B cell (primary cell): ENCODE results near the gene VPS41. TPM values are rescaled to one million over a fixed set of nuclear protein-coding genes. Genes with fewer than 3 reads are reported as not detected.

Source experiments
- ATAC-seq: fragments of 200-7000 bp; cut with Tn5 transposase; one replicate; pipeline ENCODE4 v1.10.0; 2021; ENCODE audit warnings: low read depth, mild to moderate bottlenecking, moderate number of reproducible peaks, moderate library complexity
- CTCF ChIA-PET: fragments of 350-600 bp; sonication (Branson Sonifier 250); formaldehyde crosslinking; loops from one replicate; lab custom pipeline; 2021; ENCODE audit warnings: antibody characterized with exemption, inconsistent platforms; lab: Charles Lee
- POLR2A ChIA-PET: fragments of 350-600 bp; sonication (Branson Sonifier 250); formaldehyde crosslinking; loops from one replicate; lab custom pipeline; 2021; ENCODE audit warnings: antibody characterized with exemption; lab: Charles Lee
- DNase-seq: peaks from one replicate; pipeline ENCODE4 v3.0.0; 2013
- H2AFZ ChIP-seq: 2 replicates; pipeline ENCODE4 v1.6.1; 2012; ENCODE audit warnings: mild to moderate bottlenecking, low read depth, low read length; ENCODE audit not compliant: insufficient read depth, poor library complexity, severe bottlenecking
- H3K27ac ChIP-seq, 2 donors: 1 replicate in 1 of 2; 2 replicates in 1 of 2; pipeline ENCODE4 v1.5.1; 2012 to 2013; ENCODE audit warnings: low read length in 2 of 2, mild to moderate bottlenecking in 2 of 2, moderate library complexity in 1 of 2
- H3K27me3 ChIP-seq, 4 experiments: fragments of 200-600 bp in 1 of 4; sonication (generic) in 1 of 4; replicated peaks in 1 of 4; 1 replicate in 2 of 4; 2 replicates in 2 of 4; pipeline versions ENCODE4 v1.6.1 to v1.7.0; 2013 to 2016; ENCODE audit warnings: low read length in 3 of 4, mild to moderate bottlenecking in 2 of 4, mixed read lengths in 1 of 4, moderate library complexity in 1 of 4; ENCODE audit not compliant: insufficient read depth in 4 of 4, control insufficient read depth in 3 of 4; ENCODE audit errors: control extremely low read depth in 1 of 4
- H3K36me3 ChIP-seq, 2 experiments: replicated peaks in 1 of 2; 1 replicate in 1 of 2; 2 replicates in 1 of 2; pipeline versions ENCODE4 v1.6.1 to v1.7.1; 2013; ENCODE audit warnings: low read length in 1 of 2; ENCODE audit not compliant: insufficient read depth in 2 of 2, control insufficient read depth in 1 of 2; ENCODE audit errors: control extremely low read depth in 1 of 2, extremely low read depth in 1 of 2
- H3K4me1 ChIP-seq, 2 donors: fragments of 200-600 bp in 1 of 2; sonication (generic) in 1 of 2; 1 replicate in 1 of 2; 2 replicates in 1 of 2; pipeline versions ENCODE4 v1.5.1 to v1.6.1; 2013 to 2017; ENCODE audit warnings: low read length in 2 of 2; ENCODE audit not compliant: control insufficient read depth in 2 of 2, insufficient read depth in 2 of 2
- H3K4me2 ChIP-seq: replicated peaks from 2 replicates; pipeline ENCODE3; 2012; ENCODE audit warnings: mild to moderate bottlenecking, low read depth, low read length; ENCODE audit not compliant: poor library complexity, severe bottlenecking
- H3K4me3 ChIP-seq, 5 experiments: fragments of 200-600 bp in 1 of 5; sonication (generic) in 1 of 5; 1 replicate in 3 of 5; 2 replicates in 2 of 5; pipeline versions ENCODE4 v1.5.1 to v1.7.0; 2011 to 2016; ENCODE audit warnings: low read length in 4 of 5, mild to moderate bottlenecking in 4 of 5, low read depth in 2 of 5, control low read depth in 1 of 5, moderate library complexity in 1 of 5; ENCODE audit not compliant: insufficient read depth in 1 of 5; ENCODE audit errors: control extremely low read depth in 1 of 5, extremely low read depth in 1 of 5
- H3K79me2 ChIP-seq: fragments of 200-600 bp; sonication (generic); one replicate; pipeline ENCODE4 v1.6.0; 2016; ENCODE audit warnings: low read length; ENCODE audit not compliant: control insufficient read depth, insufficient read depth
- H3K9ac ChIP-seq: fragments of 200-600 bp; sonication (generic); 2 replicates; pipeline ENCODE4 v1.6.1; 2017; ENCODE audit warnings: mild to moderate bottlenecking, low read length, moderate library complexity
- H3K9me3 ChIP-seq, 3 donors: one replicate each; pipeline versions ENCODE4 v1.6.1 to v1.7.1; 2013; ENCODE audit warnings: low read length in 2 of 3; ENCODE audit not compliant: control insufficient read depth in 2 of 3, insufficient read depth in 1 of 3; ENCODE audit errors: control extremely low read depth in 1 of 3
- H4K20me1 ChIP-seq: 2 replicates; pipeline ENCODE4 v1.6.0; 2012; ENCODE audit warnings: mild to moderate bottlenecking, low read length; ENCODE audit not compliant: insufficient read depth, control insufficient read depth, poor library complexity, severe bottlenecking
- H3K27ac Mint-ChIP-seq: one replicate; pipeline ENCODE4 v1.8.0; 2021; ENCODE audit warnings: mixed read lengths
- H3K27me3 Mint-ChIP-seq: one replicate; pipeline ENCODE4 v1.8.0; 2021; ENCODE audit warnings: mixed read lengths
- H3K4me1 Mint-ChIP-seq: one replicate; pipeline ENCODE4 v1.8.0; 2021; ENCODE audit warnings: mixed read lengths
- H3K4me3 Mint-ChIP-seq: one replicate; pipeline ENCODE4 v1.8.0; 2021; ENCODE audit warnings: mixed read lengths
- H3K9me3 Mint-ChIP-seq: one replicate; pipeline ENCODE4 v1.8.0; 2022; ENCODE audit warnings: mixed read lengths; ENCODE audit not compliant: insufficient read depth
- EZH2 ChIP-seq: IDR thresholded peaks from 2 replicates; pipeline ENCODE4 v1.6.1; 2012; ENCODE audit warnings: borderline replicate concordance, low read depth, mild to moderate bottlenecking, moderate library complexity, low read length; ENCODE audit not compliant: insufficient read depth, poor library complexity, severe bottlenecking
- WGBS: methylation state at CpG from one replicate; pipeline ENCODE4 v1.1.5; 2013; ENCODE audit warnings: missing lambda C conversion rate; ENCODE audit not compliant: insufficient coverage; 5-methylcytosine and 5-hydroxymethylcytosine counted together
- intact Hi-C: fragments of 100-400 bp; cut with micrococcal nuclease; formaldehyde crosslinking; loops from one replicate; pipeline ENCODE4 v1.10.0; 2022
- polyA plus RNA-seq: library from polyadenylated mRNA; depleted of rRNA; stranded (reverse); fragments of >200 nt; gene quantifications from 2 replicates; pipeline ENCODE4 v1.2.3, GENCODE V29; 2012
- total RNA-seq, 2 donors: library from RNA; stranded (reverse); fragments of 120-200 nt in 1 of 2; gene quantifications; 1 replicate in 1 of 2; 2 replicates in 1 of 2; pipeline versions ENCODE4 v1.2.3 to v1.2.4, GENCODE V29; 2013 to 2022
- TF ChIP-seq, protein P1 (sequence below): fragments of 200-600 bp; IDR thresholded peaks from one replicate; pipeline ENCODE4 v1.8.0; 2022; ENCODE audit warnings: antibody characterized with exemption, mild to moderate bottlenecking

Gene VPS41
- total and polyA plus RNA-seq, 2 donors (not counting 1 experiment from before 2014, with no cell fraction given), result 9.3 to 114 TPM

DNA sequence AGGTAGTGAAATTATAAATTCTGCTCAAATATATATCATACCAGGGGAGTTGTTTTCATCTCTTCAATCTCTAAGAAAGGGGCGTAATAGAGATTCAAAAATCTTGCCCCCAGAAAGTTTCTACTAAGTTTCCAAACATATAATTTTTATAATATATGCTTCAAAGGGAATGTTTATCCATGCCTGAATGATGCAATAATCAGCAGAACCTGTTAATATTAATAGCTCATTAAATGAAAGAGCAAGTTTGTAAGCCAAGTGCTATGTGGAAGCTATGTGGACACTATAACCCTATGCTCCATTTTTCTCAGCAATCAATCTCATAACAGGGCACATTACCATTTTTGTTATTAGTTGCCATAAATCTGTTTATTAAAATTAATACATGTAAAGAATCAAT, 25.3 kb downstream of the VPS41 start:
- H3K4me2 ChIP-seq, result no peak overlapping the region
- Mint-ChIP-seq H3K27me3 (no peaks in the 10 kb centered on the region), H3K4me1 (peaks cover 38% of the 10 kb centered on the region), H3K27ac (no peak overlapping the region), H3K4me3 (no peak overlapping the region), H3K9me3 (no peaks in the 10 kb centered on the region)
- intact Hi-C loops, result no loop called here
- H4K20me1 ChIP-seq, result peaks cover 8% of the 10 kb centered on the region
- no peak for TF ChIP-seq EZH2
- TF ChIP-seq, protein P1, sequence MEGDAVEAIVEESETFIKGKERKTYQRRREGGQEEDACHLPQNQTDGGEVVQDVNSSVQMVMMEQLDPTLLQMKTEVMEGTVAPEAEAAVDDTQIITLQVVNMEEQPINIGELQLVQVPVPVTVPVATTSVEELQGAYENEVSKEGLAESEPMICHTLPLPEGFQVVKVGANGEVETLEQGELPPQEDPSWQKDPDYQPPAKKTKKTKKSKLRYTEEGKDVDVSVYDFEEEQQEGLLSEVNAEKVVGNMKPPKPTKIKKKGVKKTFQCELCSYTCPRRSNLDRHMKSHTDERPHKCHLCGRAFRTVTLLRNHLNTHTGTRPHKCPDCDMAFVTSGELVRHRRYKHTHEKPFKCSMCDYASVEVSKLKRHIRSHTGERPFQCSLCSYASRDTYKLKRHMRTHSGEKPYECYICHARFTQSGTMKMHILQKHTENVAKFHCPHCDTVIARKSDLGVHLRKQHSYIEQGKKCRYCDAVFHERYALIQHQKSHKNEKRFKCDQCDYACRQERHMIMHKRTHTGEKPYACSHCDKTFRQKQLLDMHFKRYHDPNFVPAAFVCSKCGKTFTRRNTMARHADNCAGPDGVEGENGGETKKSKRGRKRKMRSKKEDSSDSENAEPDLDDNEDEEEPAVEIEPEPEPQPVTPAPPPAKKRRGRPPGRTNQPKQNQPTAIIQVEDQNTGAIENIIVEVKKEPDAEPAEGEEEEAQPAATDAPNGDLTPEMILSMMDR, result no peak
- H3K4me3 ChIP-seq, result no peak overlapping the region
- no peak overlapping the region for H3K9ac ChIP-seq
- DNase-seq, result no peak
- no peaks in the 10 kb centered on the region for H3K27me3 ChIP-seq
- H3K27ac ChIP-seq, result no peak overlapping the region
- ATAC-seq, result no peak
- ChIA-PET CTCF (no interaction called here), POLR2A (no interaction called here)
- H3K79me2 ChIP-seq, result peaks cover 45% of the 10 kb centered on the region
- H3K36me3 ChIP-seq, result peaks cover 4 to 5% of the 10 kb centered on the region in 2 experiments
- WGBS, result no CpG with 5 or more reads among the region's 1 CpG
- H3K4me1 ChIP-seq, result peaks cover 10 to 12% of the 10 kb centered on the region in 2 donors
- H3K9me3 ChIP-seq, result peaks cover 0 to 6% (median 0%) of the 10 kb centered on the region in 3 donors
- no peak overlapping the region for H2AFZ ChIP-seq

GRCh38 chr7:38881947-38882684, 26.9 kb downstream of the VPS41 start:
- peaks cover 46% of the 10 kb centered on the region for H3K4me1 Mint-ChIP-seq
- peaks cover 61% of the 10 kb centered on the region for H3K79me2 ChIP-seq
- peak overlapping the region in 1 of 2 donors; percentile 41 for H3K27ac ChIP-seq
- no peak overlapping the region for H2AFZ ChIP-seq
- POLR2A ChIA-PET, result no interaction called here
- no peaks in the 10 kb centered on the region for H3K27me3 Mint-ChIP-seq
- H3K36me3 ChIP-seq, result peaks cover 4 to 5% of the 10 kb centered on the region in 2 experiments
- DNase-seq, result no peak
- no peaks in the 10 kb centered on the region for H3K27me3 ChIP-seq
- WGBS, result 69% methylated on average over 2 of the region's 2 CpGs
- intact Hi-C loops, result no loop called here
- peaks cover 17 to 22% of the 10 kb centered on the region in 2 donors for H3K4me1 ChIP-seq
- no peak for ATAC-seq
- no peak overlapping the region for H3K4me2 ChIP-seq
- H3K4me3 Mint-ChIP-seq, result no peak overlapping the region
- CTCF ChIA-PET, result no interaction called here
- peak overlapping the region; percentile 12 for H3K27ac Mint-ChIP-seq
- no peak for TF ChIP-seq EZH2
- TF ChIP-seq, protein P1, result no peak
- no peak overlapping the region for H3K9ac ChIP-seq
- no peak overlapping the region for H3K4me3 ChIP-seq
- H3K9me3 Mint-ChIP-seq, result no peaks in the 10 kb centered on the region
- H4K20me1 ChIP-seq, result peaks cover 8% of the 10 kb centered on the region
- peaks cover 0 to 6% (median 0%) of the 10 kb centered on the region in 3 donors for H3K9me3 ChIP-seq
